T-helper 1 cell (primary cell): Measurements from ENCODE around the gene STON2.
A peak's percentile ranks its signal among the peaks of the same experiment; 100 is the strongest.

Experiments
- DNase-seq, 5 donors: peaks; one replicate each; pipeline ENCODE4 v3.0.0-alpha.2; 2012 to 2020

The STON2 gene

GRCh38 chr14:81329640-81330381 is 70.3 kb downstream of the STON2 start:
- no peak for DNase-seq

- no peak for DNase-seq
Measured at GRCh38 chr14:81326451-81326850, 73.7 kb downstream of the STON2 start.

- no peak for DNase-seq
Measured at GRCh38 chr14:81324011-81324410, 76.1 kb downstream of the STON2 start.

GRCh38 chr14:81323093-81323492 is 77.0 kb downstream of the STON2 start:
- DNase-seq = no peak

DNA sequence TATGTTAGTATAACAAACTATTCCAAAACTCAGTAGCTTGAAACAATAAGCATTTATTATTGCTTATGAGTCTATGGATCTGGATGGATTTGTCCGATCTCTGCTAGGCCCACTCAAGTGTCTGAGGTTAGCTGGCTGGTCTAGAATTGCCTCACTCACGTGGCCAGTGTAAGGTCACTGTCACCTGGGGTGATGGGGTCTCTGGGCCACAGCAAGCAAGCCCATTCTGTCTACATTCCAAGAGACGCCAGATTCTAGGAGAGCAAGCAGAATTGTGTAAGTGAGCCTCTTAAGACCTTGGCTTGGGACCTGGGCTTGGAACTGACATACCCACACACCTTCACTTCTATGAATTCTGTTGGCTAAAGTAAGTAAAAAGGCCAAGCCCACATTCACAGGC is 80.2 kb downstream of the STON2 start:
- no peak for DNase-seq

DNA sequence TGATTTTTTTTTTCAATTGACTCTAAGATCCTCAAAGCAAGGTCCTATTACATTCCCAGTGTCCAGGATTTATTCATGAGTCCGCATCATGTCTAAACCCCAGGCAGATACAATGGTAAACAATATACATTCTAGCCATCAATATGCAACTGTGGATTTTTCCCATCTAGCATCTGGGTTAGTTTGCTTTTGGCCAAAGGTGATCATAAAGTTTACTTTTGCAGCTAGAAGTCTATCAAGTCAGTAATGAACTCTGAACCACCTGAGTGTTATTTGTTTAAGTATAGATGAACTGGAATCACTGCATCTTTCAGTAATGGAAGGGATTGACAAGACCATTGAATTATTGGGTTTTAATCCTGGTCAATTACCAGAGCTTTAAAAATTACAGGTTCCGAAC is 80.8 kb downstream of the STON2 start:
- no peak for DNase-seq

- DNase-seq = no peak
Measured at GRCh38 chr14:81315341-81315740, 84.8 kb downstream of the STON2 start.

DNA sequence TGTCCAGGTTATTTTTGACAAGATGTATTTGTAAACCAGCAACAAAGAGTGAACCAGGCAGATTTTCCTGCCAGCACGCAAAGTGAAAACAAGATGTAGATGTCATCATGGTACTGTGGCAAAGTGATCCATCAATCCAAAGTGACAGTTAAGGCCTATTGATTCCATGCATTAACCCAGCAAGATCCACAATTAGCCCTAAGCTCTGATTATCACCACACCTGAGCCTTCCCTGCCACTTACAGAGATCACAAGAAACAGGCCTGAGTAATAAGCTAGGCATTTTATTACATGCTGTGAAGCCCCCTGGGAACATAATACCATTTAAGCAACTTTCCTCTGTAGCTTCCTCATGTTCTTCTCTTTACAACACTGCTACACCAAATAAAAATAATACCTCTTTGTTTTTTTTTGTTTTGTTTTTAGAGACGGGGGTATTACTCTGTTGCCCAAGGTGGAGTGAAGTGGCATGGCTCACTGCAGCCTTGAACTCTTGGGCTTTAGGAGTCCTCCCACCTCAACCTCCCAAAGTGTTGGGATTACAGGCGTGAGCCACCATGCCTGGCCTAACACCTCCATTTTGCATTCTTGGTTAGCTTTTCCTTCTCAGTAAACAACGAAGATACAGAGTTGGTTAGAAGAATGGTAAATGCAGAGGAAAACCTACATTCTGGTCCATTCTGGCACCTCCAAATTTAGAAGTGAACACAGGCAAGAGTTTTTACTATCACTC is 85.5 kb downstream of the STON2 start:
- no peak for DNase-seq

DNA sequence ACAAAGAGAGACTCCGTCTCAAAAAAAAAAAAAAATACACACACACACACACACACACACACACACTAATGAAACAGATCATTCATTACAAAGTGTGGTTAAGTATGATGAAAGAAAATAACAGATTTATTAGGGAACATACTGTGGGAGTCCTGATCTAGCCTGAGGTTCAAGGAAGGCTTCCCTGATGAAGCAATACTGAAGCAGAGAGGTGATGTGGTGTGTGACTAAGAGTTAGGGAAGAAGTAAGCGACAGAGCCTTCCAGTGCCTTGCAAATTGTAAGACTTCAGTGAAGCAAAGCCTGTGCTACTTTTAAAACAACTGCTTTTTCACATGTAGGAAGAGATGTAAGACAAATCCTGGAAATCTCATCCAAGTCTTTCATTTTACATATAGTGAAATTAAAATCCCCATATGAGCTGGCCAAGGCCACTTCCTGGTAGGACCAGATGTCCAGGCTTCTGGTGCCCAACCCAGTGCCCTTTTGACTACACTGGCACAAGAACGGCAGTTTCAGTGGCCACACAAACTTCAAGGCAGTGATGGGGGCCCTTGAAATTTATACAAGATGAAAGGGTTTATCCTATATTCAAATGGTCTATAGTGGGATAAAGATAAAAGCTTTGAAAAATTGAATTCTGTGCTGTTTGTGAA is 86.2 kb downstream of the STON2 start:
- DNase-seq = no peak

DNA sequence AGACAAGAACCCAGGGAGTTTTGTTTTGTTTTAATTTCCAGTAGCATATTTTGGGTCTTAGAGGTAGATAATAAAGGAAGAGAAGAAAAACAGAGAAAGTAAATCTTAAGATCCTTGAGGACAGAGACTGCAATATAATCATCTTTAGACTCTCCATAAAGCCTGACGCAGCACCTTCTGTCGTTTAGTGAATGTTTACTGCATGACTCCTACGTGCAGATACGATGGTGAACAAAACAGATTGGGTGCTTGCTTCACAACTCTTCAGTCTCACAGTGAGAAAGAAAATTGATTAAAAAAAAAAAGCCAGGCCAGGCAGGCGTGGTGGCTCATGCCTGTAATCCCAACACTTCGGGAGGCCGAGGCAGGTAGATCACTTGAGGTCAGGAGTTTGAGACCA is 86.9 kb downstream of the STON2 start:
- DNase-seq = no peak

DNA sequence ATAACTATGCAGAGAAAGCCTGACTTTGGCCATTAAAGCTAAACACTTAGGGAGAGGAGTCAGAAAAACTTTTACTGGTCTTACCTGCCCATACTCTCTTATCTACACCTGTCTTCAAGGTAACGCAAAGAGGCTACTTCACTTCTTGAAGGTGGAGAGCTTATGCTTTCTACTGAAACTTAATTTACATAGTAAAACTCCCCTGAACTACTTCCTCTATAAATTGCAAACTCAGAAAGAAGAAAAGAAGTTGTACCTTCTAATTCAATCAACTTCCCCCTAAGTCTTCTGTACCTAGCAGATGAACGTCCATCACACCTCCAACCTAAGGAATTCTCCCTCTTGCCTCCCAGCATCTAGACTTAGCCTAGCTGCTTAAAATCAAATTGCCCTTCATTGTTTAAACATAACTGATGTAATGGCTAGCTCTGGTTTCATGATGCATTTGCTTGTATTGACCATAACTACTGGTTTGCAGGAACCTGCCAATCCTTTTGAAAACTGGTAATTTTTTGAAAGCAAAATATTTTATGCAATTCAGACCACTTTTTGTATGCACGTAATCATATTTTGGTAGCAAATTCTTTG is 87.7 kb downstream of the STON2 start:
- no peak for DNase-seq

DNA sequence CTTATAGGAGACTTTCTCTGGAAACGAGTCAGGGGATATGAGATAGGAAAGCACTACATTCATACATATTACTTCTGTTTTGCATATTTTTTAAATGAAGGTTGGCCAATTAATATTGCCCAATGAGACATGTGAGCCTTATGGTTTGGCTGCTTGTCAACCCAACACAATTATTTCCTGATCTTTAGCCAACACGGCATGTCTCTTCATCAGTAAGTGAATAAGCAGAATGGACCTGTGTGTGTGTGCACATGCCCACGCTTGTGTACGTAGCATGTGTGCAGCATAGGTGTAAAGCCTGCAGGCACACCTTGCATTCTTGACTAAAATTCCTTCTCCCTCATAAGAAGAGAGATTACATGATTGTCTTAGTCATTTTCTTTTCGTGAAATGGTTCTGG is 88.3 kb downstream of the STON2 start:
- DNase-seq = no peak

DNA sequence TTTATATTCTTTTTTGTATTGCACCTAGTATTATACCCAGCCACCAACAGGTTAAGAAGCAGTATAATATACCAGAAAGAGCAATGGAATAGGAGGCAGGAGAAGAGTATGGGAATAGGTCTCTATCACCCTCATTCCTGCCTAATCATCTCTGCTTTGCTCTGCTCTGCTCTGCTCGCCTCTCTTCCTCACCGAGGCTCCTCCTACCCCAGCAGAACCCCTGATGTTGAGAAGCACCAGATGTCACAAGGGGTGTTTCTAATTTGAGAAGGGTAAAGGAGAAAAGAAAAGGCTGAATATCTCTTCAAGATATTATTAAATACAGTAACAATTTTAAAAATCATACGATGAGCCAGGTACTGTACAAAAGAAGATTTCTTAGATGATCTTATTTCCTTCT is 89.0 kb downstream of the STON2 start:
- no peak for DNase-seq

DNA sequence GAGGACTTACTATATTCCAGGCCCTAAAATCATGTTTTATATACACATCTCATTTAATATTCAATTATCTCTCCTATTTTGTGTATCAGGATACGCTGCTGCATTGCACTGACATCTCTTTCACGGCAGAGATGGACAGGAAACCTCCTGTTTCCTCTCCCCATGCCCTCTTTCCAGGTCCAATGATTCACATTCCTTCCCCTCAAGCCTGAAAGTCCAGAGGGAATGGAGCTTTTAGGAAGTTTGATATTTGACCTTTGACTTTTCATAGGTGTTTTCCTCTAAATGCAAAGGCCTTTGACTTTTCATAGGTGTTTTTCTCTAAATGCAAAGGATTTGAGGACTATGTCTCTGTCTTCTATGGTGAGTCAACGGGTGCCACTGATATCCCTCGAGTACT is 89.5 kb downstream of the STON2 start:
- no peak for DNase-seq

- DNase-seq = no peak
Measured at GRCh38 chr14:81309511-81309910, 90.6 kb downstream of the STON2 start.

DNA sequence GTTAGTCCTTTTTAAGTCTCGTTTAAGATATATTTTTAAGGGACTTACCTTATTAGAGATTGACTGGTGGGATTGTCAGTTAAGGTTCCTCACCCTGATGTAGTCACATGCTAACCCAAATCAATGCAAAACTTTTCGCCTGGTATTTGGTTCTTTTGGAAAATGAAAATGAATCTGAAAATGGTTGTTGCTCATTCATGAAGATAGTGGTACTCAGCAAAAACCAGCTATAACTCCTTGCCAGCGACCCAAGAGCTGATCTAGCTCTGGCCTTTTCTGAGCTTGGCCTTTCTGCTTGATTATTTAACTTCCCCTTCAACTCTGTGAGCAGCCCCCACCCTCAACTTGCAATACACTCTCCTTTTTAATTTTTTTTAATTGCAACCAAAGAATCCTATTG is 94.4 kb downstream of the STON2 start:
- peak in 1 of 5 donors; percentile 18 for DNase-seq

DNA sequence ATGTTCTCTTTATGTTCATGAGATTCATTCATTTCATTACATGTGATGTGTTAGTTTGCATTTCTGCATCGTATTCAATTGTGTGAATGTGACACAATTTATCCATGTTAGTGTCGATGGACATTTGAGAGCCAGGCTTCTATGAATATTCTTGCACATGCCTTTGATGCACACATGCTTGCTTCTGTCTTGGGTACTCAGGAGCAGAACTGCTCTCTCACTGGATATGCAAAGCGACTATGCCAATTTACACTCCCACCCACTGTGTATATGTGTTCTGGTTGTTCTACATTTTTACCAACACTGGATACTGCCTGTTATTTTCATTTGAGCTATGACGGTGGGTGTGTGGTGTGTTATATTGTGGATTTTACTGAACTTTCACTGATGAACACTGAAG is 95.1 kb downstream of the STON2 start:
- DNase-seq = no peak

DNA sequence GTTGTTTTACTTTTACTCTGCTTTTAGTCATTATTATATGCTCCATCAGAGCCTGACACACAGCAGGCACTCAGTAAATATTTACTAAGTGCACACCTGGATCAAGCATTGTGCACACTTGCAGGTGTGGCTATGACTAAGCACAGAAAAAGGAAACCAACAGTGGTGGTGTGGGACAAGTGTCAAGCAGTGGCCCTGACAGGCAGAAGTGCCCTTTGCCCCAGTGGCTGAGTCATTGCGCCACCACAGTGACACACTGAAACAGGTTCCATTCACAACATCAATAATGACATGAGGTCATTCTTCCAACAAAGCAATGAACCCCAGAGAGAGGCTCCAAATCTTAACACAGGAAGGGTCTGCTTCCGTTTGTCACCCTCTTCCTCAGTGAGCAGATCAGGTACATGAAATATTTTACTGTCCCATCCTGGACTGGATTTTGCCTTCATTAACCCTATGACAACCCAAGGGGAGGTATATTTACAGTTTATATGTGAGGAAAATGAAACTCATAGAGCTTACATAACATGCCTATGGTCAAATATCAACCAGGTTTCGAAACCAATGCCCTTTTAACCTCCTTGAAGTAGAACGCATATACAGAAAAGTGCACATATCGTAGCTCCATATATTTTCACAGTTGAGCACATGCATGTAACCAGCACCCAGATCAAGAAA is 96.7 kb downstream of the STON2 start:
- DNase-seq = peak in 1 of 5 donors; percentile 86

DNA sequence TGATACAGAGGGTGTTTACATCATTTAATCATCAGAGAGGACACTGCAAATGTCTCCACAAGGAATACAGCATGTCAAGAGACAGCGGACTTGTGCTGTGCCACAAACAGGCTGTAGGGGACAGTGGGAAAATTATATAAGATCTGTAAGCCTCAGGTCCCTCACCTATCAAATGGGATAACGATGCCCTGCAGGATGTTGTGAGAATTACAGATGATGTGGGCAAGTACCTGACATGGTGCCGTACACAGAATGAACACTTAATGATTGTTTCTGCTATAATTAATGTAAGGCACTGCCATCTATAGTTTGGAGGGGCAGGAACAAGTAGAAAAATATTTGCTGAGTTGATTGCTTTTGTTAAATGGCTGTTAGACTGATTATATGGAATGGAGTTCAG is 97.5 kb downstream of the STON2 start:
- DNase-seq = no peak

GRCh38 chr14:81301813-81302212 is 98.3 kb downstream of the STON2 start:
- no peak for DNase-seq

- DNase-seq = no peak
Measured at GRCh38 chr14:81301371-81301770, 98.8 kb downstream of the STON2 start.

- no peak for DNase-seq
Measured at GRCh38 chr14:81298911-81299310, 101.2 kb downstream of the STON2 start.

GRCh38 chr14:81298122-81298521 is 102.0 kb downstream of the STON2 start:
- no peak for DNase-seq
